Nephron progenitor cell (in vitro differentiated cells): ENCODE data around the gene EP400.

Experiments
- DNase-seq: peaks from one replicate; pipeline ENCODE4 v3.0.0; 2021
- H3K27ac Mint-ChIP-seq: 2 replicates; pipeline ENCODE4 v1.8.0; 2021; ENCODE audit warnings: mild to moderate bottlenecking, moderate library complexity, mixed read lengths
- H3K27me3 Mint-ChIP-seq: 2 replicates; pipeline ENCODE4 v1.8.0; 2021; ENCODE audit warnings: mild to moderate bottlenecking, low read depth, mixed read lengths; ENCODE audit not compliant: poor library complexity
- H3K36me3 Mint-ChIP-seq: 2 replicates; pipeline ENCODE4 v1.8.0; 2021; ENCODE audit warnings: low read depth, mixed read lengths
- H3K4me1 Mint-ChIP-seq: 2 replicates; pipeline ENCODE4 v1.8.0; 2021; ENCODE audit warnings: mixed read lengths
- H3K4me3 Mint-ChIP-seq: 2 replicates; pipeline ENCODE4 v1.8.0; 2021; ENCODE audit warnings: mild to moderate bottlenecking, moderate library complexity, mixed read lengths
- H3K9me3 Mint-ChIP-seq: 2 replicates; pipeline ENCODE4 v1.8.0; 2021; ENCODE audit warnings: mild to moderate bottlenecking, moderate library complexity, mixed read lengths
- CTCF ChIP-seq: fragments of 200-600 bp; sonication (generic); IDR thresholded peaks from 2 replicates; pipeline ENCODE4 v1.5.0; 2021; ENCODE audit warnings: antibody characterized with exemption

The EP400 gene

GRCh38 chr12:132083614-132083940 is 133.8 kb downstream of the EP400 start:
- peaks cover 25% of the 10 kb centered on the region for H3K36me3 Mint-ChIP-seq
- H3K9me3 Mint-ChIP-seq: no peaks in the 10 kb centered on the region
- peaks cover 23% of the 10 kb centered on the region for H3K4me1 Mint-ChIP-seq
- no peak for DNase-seq
- no peak for TF ChIP-seq CTCF
- H3K4me3 Mint-ChIP-seq: peak overlapping the region; percentile 80
- H3K27ac Mint-ChIP-seq: peak overlapping the region; percentile 84
- peaks cover under 1% of the 10 kb centered on the region for H3K27me3 Mint-ChIP-seq

- Mint-ChIP-seq H3K9me3 (no peaks in the 10 kb centered on the region), H3K36me3 (peaks cover 27% of the 10 kb centered on the region), H3K27ac (peak overlapping the region; percentile 84), H3K27me3 (no peaks in the 10 kb centered on the region), H3K4me1 (peaks cover 23% of the 10 kb centered on the region), H3K4me3 (peak overlapping the region; percentile 87)
- TF ChIP-seq CTCF: no peak
- DNase-seq: peak; percentile 95
Measured at GRCh38 chr12:132083941-132084620, 134.3 kb downstream of the EP400 start.

GRCh38 chr12:132084621-132085290 is 135.0 kb downstream of the EP400 start:
- Mint-ChIP-seq H3K27me3 (no peaks in the 10 kb centered on the region), H3K4me1 (peaks cover 23% of the 10 kb centered on the region), H3K4me3 (peak overlapping the region; percentile 87), H3K9me3 (peaks cover 6% of the 10 kb centered on the region), H3K36me3 (peaks cover 34% of the 10 kb centered on the region), H3K27ac (peak overlapping the region; percentile 96)
- peak; percentile 79 for DNase-seq
- no peak for TF ChIP-seq CTCF

- DNase-seq: no peak
- peaks cover 39% of the 10 kb centered on the region for H3K36me3 Mint-ChIP-seq
- peak overlapping the region; percentile 96 for H3K27ac Mint-ChIP-seq
- peak overlapping the region; percentile 87 for H3K4me3 Mint-ChIP-seq
- peaks cover 23% of the 10 kb centered on the region for H3K4me1 Mint-ChIP-seq
- no peak for TF ChIP-seq CTCF
- H3K9me3 Mint-ChIP-seq: peaks cover 9% of the 10 kb centered on the region
- H3K27me3 Mint-ChIP-seq: no peaks in the 10 kb centered on the region
Measured at GRCh38 chr12:132085291-132085635, 135.5 kb downstream of the EP400 start.

- Mint-ChIP-seq H3K4me3 (no peak overlapping the region), H3K27me3 (no peaks in the 10 kb centered on the region), H3K9me3 (peaks cover 9% of the 10 kb centered on the region), H3K27ac (no peak overlapping the region), H3K4me1 (peaks cover 17% of the 10 kb centered on the region), H3K36me3 (peaks cover 74% of the 10 kb centered on the region)
- no peak for TF ChIP-seq CTCF
- no peak for DNase-seq
Measured at GRCh38 chr12:132089407-132089910, 139.7 kb downstream of the EP400 start.
